GM12875 (cell line): ENCODE results near the gene CSPG4.

Experiments used
- H3K4me3 ChIP-seq: one replicate; pipeline ENCODE4 v1.5.1; 2011; ENCODE audit warnings: low read depth, low read length, control low read depth
- CTCF ChIP-seq: IDR thresholded peaks from 2 replicates; pipeline ENCODE4 v1.5.1; 2011; ENCODE audit warnings: low read depth, mild to moderate bottlenecking, control low read depth, inconsistent platforms, low read length, moderate library complexity, borderline replicate concordance; ENCODE audit not compliant: insufficient read depth

The CSPG4 gene

GRCh38 chr15:75674366-75674765, 38.3 kb downstream of the CSPG4 start:
- H3K4me3 ChIP-seq = no peak overlapping the region
- TF ChIP-seq CTCF = no peak

- TF ChIP-seq CTCF = no peak
- H3K4me3 ChIP-seq = no peak overlapping the region
Observed at GRCh38 chr15:75673426-75674235, 39.0 kb downstream of the CSPG4 start.

- no peak for TF ChIP-seq CTCF
- H3K4me3 ChIP-seq = no peak overlapping the region
Observed at GRCh38 chr15:75672646-75673425, 39.8 kb downstream of the CSPG4 start.

GRCh38 chr15:75671730-75672602, 40.7 kb downstream of the CSPG4 start:
- H3K4me3 ChIP-seq = no peak overlapping the region
- no peak for TF ChIP-seq CTCF

GRCh38 chr15:75669879-75670212, 42.8 kb downstream of the CSPG4 start:
- TF ChIP-seq CTCF = no peak
- H3K4me3 ChIP-seq = no peak overlapping the region

GRCh38 chr15:75669191-75669878, 43.3 kb downstream of the CSPG4 start:
- no peak overlapping the region for H3K4me3 ChIP-seq
- TF ChIP-seq CTCF = no peak
